ENCODE measurements around the gene UBE4B. TPM values are rescaled to one million over a fixed set of nuclear protein-coding genes. Genes with fewer than 3 reads are reported as not detected.

UBE4B gene
- total and polyA plus RNA-seq, 7 donors = 10.2 to 124 (median 47.8) TPM

DNA sequence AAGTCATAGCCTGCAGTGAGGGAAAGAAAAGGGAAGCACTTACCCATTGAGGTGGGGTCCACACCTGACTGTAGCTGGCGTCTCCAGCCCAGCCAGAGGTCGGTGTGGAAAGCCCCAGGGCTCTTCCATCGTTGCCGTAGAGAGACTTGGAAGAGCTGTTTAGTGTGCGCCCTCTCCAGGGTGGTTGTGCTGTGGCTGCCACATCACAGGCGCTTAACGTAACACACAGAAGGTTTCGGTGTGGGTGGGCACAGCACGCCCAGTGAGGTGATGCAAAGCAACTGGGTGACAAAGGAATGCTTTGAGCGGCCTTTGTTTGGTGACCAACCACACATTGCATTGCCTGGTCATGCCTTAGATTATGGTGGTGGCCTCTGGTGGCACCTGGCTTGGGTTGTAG, 140.8 kb downstream of the UBE4B start:
- no peaks in the 10 kb centered on the region for H3K27me3 ChIP-seq
- peaks cover 10 to 75% (median 31%) of the 10 kb centered on the region in 4 donors for H3K36me3 ChIP-seq
- H3K4me3 ChIP-seq = no peak overlapping the region
- WGBS, 2 donors = 89 to 95% methylated on average over 10 of the region's 10 CpGs
- TF ChIP-seq POLR2AphosphoS5 (IDR thresholded peaks at IDR 0.05) (no peak), EP300 (IDR thresholded peaks at IDR 0.05) (no peak), POLR2A (IDR thresholded peaks at IDR 0.05) (no peak)
- TF ChIP-seq, protein P1, sequence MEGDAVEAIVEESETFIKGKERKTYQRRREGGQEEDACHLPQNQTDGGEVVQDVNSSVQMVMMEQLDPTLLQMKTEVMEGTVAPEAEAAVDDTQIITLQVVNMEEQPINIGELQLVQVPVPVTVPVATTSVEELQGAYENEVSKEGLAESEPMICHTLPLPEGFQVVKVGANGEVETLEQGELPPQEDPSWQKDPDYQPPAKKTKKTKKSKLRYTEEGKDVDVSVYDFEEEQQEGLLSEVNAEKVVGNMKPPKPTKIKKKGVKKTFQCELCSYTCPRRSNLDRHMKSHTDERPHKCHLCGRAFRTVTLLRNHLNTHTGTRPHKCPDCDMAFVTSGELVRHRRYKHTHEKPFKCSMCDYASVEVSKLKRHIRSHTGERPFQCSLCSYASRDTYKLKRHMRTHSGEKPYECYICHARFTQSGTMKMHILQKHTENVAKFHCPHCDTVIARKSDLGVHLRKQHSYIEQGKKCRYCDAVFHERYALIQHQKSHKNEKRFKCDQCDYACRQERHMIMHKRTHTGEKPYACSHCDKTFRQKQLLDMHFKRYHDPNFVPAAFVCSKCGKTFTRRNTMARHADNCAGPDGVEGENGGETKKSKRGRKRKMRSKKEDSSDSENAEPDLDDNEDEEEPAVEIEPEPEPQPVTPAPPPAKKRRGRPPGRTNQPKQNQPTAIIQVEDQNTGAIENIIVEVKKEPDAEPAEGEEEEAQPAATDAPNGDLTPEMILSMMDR (IDR thresholded peaks at IDR 0.05) = no peak
- no peak for DNase-seq
- no peaks in the 10 kb centered on the region for H3K4me1 ChIP-seq
- H3K27ac ChIP-seq = no peak overlapping the region
- H3K9me3 ChIP-seq = no peaks in the 10 kb centered on the region
- intact Hi-C loops (cut with DNase I) = no loop called here

- Histone ChIP-seq H3K4me3 (no peak overlapping the region), H3K4me1 (no peaks in the 10 kb centered on the region), H3K27ac (no peak overlapping the region), H3K36me3 (peaks cover 11 to 63% (median 26%) of the 10 kb centered on the region in 4 donors), H3K27me3 (no peaks in the 10 kb centered on the region), H3K9me3 (no peaks in the 10 kb centered on the region)
- TF ChIP-seq POLR2A (IDR thresholded peaks at IDR 0.05) (no peak), EP300 (IDR thresholded peaks at IDR 0.05) (no peak), POLR2AphosphoS5 (IDR thresholded peaks at IDR 0.05) (no peak)
- TF ChIP-seq, protein P1 (IDR thresholded peaks at IDR 0.05) = no peak
- no peak for DNase-seq
- 71% methylated on average over 5 of the region's 5 CpGs for WGBS, 2 donors
- intact Hi-C loops (cut with DNase I) = no loop called here
These were observed 145.1 kb downstream of the UBE4B start for GRCh38 chr1:10177876-10178275.

DNA sequence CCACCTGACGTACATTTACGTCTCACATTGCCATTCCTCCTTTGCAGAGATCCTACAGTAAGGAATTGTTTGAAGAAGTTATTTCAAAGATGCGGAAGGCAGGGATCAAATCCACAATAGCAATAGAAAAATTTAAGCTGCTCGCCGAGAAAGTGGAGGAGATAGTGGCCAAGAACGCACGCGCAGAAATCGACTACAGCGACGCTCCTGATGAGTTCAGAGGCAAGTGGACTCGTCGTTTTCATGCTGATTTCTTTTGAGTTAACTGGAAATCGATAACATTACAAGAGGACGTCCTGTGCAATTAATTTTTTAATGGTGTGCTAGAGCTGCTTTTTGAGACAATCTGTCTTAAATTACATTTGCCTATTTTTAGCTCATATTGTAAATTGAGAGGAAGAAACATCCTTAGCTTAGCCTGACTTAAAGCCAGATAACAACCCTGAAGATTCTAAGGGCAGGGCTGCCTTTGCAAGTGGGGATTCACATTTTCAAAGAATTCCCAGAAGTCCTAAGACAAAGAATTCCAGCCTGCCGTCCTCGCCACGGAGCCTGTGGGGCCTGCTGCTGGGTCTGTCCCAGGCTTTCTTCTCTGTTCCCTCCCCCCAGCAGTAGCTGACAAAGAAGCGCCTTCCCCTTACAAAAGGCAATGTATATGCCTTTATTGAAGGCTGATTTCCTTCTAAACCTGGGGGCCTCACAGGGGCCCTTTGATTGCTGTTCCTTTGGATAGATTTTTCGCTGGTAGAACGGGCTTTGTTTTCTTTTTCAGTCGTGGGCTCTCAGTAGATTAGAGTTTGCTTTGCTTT, 146.0 kb downstream of the UBE4B start:
- peaks cover 11 to 55% (median 23%) of the 10 kb centered on the region in 4 donors for H3K36me3 ChIP-seq
- H3K27ac ChIP-seq = no peak overlapping the region
- DNase-seq = no peak
- H3K27me3 ChIP-seq = no peaks in the 10 kb centered on the region
- H3K9me3 ChIP-seq = no peaks in the 10 kb centered on the region
- intact Hi-C loops (cut with DNase I) = no loop called here
- H3K4me1 ChIP-seq = no peaks in the 10 kb centered on the region
- no peak overlapping the region for H3K4me3 ChIP-seq
- 91 to 94% methylated on average over 22 of the region's 22 CpGs for WGBS, 2 donors
- TF ChIP-seq, protein P1 (IDR thresholded peaks at IDR 0.05) = no peak
- no peak for TF ChIP-seq POLR2A (IDR thresholded peaks at IDR 0.05)
- no peak for TF ChIP-seq EP300 (IDR thresholded peaks at IDR 0.05)
- no peak for TF ChIP-seq POLR2AphosphoS5 (IDR thresholded peaks at IDR 0.05)

- intact Hi-C loops (cut with DNase I) = no loop called here
- TF ChIP-seq, protein P1 (IDR thresholded peaks at IDR 0.05) = no peak
- TF ChIP-seq EP300 (IDR thresholded peaks at IDR 0.05) (no peak), POLR2AphosphoS5 (IDR thresholded peaks at IDR 0.05) (no peak), POLR2A (IDR thresholded peaks at IDR 0.05) (no peak)
- no peaks in the 10 kb centered on the region for H3K9me3 ChIP-seq
- H3K27me3 ChIP-seq = no peaks in the 10 kb centered on the region
- H3K4me3 ChIP-seq = no peak overlapping the region
- H3K27ac ChIP-seq = no peak overlapping the region
- no peaks in the 10 kb centered on the region for H3K4me1 ChIP-seq
- no peak for DNase-seq
- 92 to 96% methylated on average over 23 of the region's 23 CpGs for WGBS, 2 donors
- peaks cover 11 to 51% (median 21%) of the 10 kb centered on the region in 4 donors for H3K36me3 ChIP-seq
These were observed 146.8 kb downstream of the UBE4B start for GRCh38 chr1:10179406-10180091.

Data from sigmoid colon (tissue), 7 donors.